ENCODE data around the gene PLB1. TPM values are rescaled to one million over a fixed set of nuclear protein-coding genes. Genes with fewer than 3 reads are reported as not detected.

The PLB1 gene
- total RNA-seq, 2 experiments from 2014 or later = 1.3 to 1.6 TPM

DNA sequence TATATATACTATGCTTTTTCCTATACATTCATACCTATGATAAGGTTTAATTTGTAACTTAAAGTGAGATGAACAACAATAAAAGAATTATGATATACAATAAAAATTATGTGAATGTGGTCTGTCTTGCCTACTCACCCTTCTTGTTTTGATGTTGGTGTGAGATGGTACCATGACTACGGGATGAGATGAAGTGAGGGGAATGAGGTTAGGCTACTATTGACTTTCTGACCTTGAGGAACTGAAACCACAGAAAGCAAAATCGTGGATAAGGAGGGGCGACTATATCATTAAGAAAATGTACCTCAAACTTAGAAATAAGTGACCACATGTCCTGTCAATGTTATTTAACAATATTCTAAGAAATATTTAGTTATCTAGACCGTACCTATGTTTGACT, 151.8 kb downstream of the PLB1 start:
- ChIA-PET CTCF (no interaction called here), POLR2A (no interaction called here)
- Mint-ChIP-seq H3K27me3 (no peaks in the 10 kb centered on the region), H3K4me1 (ENCODE audit: low read depth) (peaks cover 14% of the 10 kb centered on the region), H3K27ac (no peak overlapping the region), H3K36me3 (ENCODE audit: low read depth) (no peaks in the 10 kb centered on the region), H3K4me3 (no peak overlapping the region), H3K9me3 (no peaks in the 10 kb centered on the region)
- DNase-seq (no peak), ATAC-seq (ENCODE audit: poor library complexity) (peak; percentile 54)
- Histone ChIP-seq H3K27me3 (ENCODE audit: control insufficient read depth in 1 of 2, insufficient read depth in 2 of 2, low read length in 2 of 2) (no peaks in the 10 kb centered on the region), H3K9me3 (ENCODE audit: control insufficient read depth in 1 of 2, insufficient read depth in 1 of 2, low read length in 2 of 2) (no peaks in the 10 kb centered on the region), H3K27ac (ENCODE audit: low read depth in 1 of 2, low read length in 2 of 2) (no peak overlapping the region), H3K4me1 (ENCODE audit: insufficient read depth, low read length) (peaks cover 7% of the 10 kb centered on the region), H3K4me3 (ENCODE audit: low read length) (no peak overlapping the region), H3K36me3 (ENCODE audit: insufficient read depth, low read length) (no peaks in the 10 kb centered on the region)
- intact Hi-C loops (cut with DNase I, micrococcal nuclease) = no loop called here
- TF ChIP-seq, protein P1, sequence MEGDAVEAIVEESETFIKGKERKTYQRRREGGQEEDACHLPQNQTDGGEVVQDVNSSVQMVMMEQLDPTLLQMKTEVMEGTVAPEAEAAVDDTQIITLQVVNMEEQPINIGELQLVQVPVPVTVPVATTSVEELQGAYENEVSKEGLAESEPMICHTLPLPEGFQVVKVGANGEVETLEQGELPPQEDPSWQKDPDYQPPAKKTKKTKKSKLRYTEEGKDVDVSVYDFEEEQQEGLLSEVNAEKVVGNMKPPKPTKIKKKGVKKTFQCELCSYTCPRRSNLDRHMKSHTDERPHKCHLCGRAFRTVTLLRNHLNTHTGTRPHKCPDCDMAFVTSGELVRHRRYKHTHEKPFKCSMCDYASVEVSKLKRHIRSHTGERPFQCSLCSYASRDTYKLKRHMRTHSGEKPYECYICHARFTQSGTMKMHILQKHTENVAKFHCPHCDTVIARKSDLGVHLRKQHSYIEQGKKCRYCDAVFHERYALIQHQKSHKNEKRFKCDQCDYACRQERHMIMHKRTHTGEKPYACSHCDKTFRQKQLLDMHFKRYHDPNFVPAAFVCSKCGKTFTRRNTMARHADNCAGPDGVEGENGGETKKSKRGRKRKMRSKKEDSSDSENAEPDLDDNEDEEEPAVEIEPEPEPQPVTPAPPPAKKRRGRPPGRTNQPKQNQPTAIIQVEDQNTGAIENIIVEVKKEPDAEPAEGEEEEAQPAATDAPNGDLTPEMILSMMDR (IDR thresholded peaks at IDR 0.05) = no peak

- ATAC-seq (ENCODE audit: poor library complexity) = peak; percentile 51
- H3K27ac Mint-ChIP-seq = no peak overlapping the region
- POLR2A ChIA-PET = no interaction called here
These were observed 152.3 kb downstream of the PLB1 start for GRCh38 chr2:28648147-28648546.

DNA sequence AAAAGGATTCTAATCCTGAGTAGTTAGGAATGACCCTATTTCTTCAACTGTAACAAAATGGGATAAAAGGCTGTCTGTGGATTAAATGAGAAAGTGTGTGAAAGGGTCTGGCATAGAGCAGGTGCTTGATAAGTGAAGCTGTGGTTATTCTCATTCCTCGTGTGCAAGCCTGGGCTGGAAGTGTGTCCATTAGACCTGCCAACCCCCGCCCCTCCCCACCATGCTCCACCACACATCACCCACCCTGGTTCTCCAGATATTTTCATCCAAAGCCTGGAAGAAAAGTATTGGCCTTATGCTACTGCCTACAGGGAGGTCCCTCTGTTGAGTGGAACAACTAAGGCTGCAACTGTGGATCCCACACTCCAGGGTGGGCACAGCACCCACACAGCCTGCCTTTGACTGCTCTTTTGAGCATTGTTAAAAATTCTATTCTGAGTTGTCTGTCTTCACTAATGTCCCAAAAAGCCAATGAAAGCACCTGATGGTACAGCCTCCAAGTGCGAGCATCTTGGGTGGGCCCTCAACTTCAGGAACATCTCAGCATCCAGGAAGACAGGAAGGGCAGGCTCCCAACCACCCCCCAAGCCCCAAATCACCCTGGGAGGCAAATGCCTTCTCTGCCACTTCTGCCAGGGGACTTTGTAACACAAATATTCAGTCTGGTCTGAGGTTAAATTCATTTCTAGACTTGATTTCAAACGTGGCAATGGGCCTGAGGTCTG, 153.0 kb downstream of the PLB1 start:
- POLR2A ChIA-PET = no interaction called here

More at GRCh38 chr2:28648147-28648546, 152.3 kb downstream of the PLB1 start:
- H3K27me3 Mint-ChIP-seq = no peaks in the 10 kb centered on the region
- intact Hi-C loops (cut with DNase I, micrococcal nuclease) = no loop called here
- no peaks in the 10 kb centered on the region for H3K36me3 ChIP-seq (ENCODE audit: insufficient read depth, low read length)
- TF ChIP-seq, protein P1 (IDR thresholded peaks at IDR 0.05) = no peak
- no peak overlapping the region for H3K27ac ChIP-seq (ENCODE audit: low read depth in 1 of 2, low read length in 2 of 2)
- CTCF ChIA-PET = no interaction called here
- DNase-seq = no peak
- peaks cover 14% of the 10 kb centered on the region for H3K4me1 Mint-ChIP-seq (ENCODE audit: low read depth)
- peaks cover 7% of the 10 kb centered on the region for H3K4me1 ChIP-seq (ENCODE audit: insufficient read depth, low read length)
- no peaks in the 10 kb centered on the region for H3K9me3 ChIP-seq (ENCODE audit: control insufficient read depth in 1 of 2, insufficient read depth in 1 of 2, low read length in 2 of 2)
- no peaks in the 10 kb centered on the region for H3K27me3 ChIP-seq (ENCODE audit: control insufficient read depth in 1 of 2, insufficient read depth in 2 of 2, low read length in 2 of 2)
- H3K9me3 Mint-ChIP-seq = no peaks in the 10 kb centered on the region
- no peak overlapping the region for H3K4me3 Mint-ChIP-seq
- H3K4me3 ChIP-seq (ENCODE audit: low read length) = no peak overlapping the region
- H3K36me3 Mint-ChIP-seq (ENCODE audit: low read depth) = no peaks in the 10 kb centered on the region

More for the DNA sequence above, 153.0 kb downstream of the PLB1 start:
- Histone ChIP-seq H3K9me3 (ENCODE audit: control insufficient read depth in 1 of 2, insufficient read depth in 1 of 2, low read length in 2 of 2) (no peaks in the 10 kb centered on the region), H3K4me3 (ENCODE audit: low read length) (no peak overlapping the region), H3K36me3 (ENCODE audit: insufficient read depth, low read length) (no peaks in the 10 kb centered on the region), H3K27me3 (ENCODE audit: control insufficient read depth in 1 of 2, insufficient read depth in 2 of 2, low read length in 2 of 2) (no peaks in the 10 kb centered on the region), H3K27ac (ENCODE audit: low read depth in 1 of 2, low read length in 2 of 2) (no peak overlapping the region), H3K4me1 (ENCODE audit: insufficient read depth, low read length) (peaks cover 7% of the 10 kb centered on the region)
- ATAC-seq (ENCODE audit: poor library complexity) = no peak
- H3K36me3 Mint-ChIP-seq (ENCODE audit: low read depth) = no peaks in the 10 kb centered on the region
- TF ChIP-seq, protein P1 (IDR thresholded peaks at IDR 0.05) = no peak
- no peaks in the 10 kb centered on the region for H3K9me3 Mint-ChIP-seq
- no peaks in the 10 kb centered on the region for H3K27me3 Mint-ChIP-seq
- intact Hi-C loops (cut with DNase I, micrococcal nuclease) = no loop called here
- no peak for DNase-seq
- CTCF ChIA-PET = no interaction called here
- H3K4me3 Mint-ChIP-seq = no peak overlapping the region
- H3K27ac Mint-ChIP-seq = no peak overlapping the region
- peaks cover 14% of the 10 kb centered on the region for H3K4me1 Mint-ChIP-seq (ENCODE audit: low read depth)

Data from CD4-positive, alpha-beta T cell (primary cell).